Upper lobe of right lung (tissue), 1 donor: ENCODE results near the gene AKT3. TPM values are rescaled to one million over a fixed set of nuclear protein-coding genes. Genes with fewer than 3 reads are reported as not detected.
A peak's percentile ranks its signal among the peaks of the same experiment; 100 is the strongest.

ENCODE experiments used
- ATAC-seq: fragments of 200-7000 bp; cut with Tn5 transposase; one replicate; pipeline ENCODE4 v1.9.1; 2020; ENCODE audit warnings: mild to moderate bottlenecking, moderate library complexity
- DNase-seq: peaks from one replicate; pipeline ENCODE4 v3.0.0-alpha.2; 2020
- H3K27ac ChIP-seq: fragments of 200-600 bp; one replicate; pipeline ENCODE4 v1.8.0; 2022
- H3K27me3 ChIP-seq: fragments of 200-600 bp; one replicate; pipeline ENCODE4 v1.8.0; 2022; ENCODE audit warnings: mild to moderate bottlenecking
- H3K36me3 ChIP-seq: fragments of 200-600 bp; one replicate; pipeline ENCODE4 v1.8.0; 2022
- H3K4me1 ChIP-seq: fragments of 200-600 bp; one replicate; pipeline ENCODE4 v1.8.0; 2022
- H3K4me3 ChIP-seq: fragments of 200-600 bp; one replicate; pipeline ENCODE4 v1.8.0; 2022; ENCODE audit warnings: mild to moderate bottlenecking
- H3K9me3 ChIP-seq: fragments of 200-600 bp; one replicate; pipeline ENCODE4 v1.8.0; 2022
- CTCF ChIP-seq: fragments of 200-600 bp; IDR thresholded peaks from one replicate; pipeline ENCODE4 v1.8.0; 2022; ENCODE audit warnings: antibody characterized with exemption
- intact Hi-C: fragments of 100-400 bp; cut with DNase I; formaldehyde crosslinking; loops from one replicate; pipeline ENCODE4 v1.11.0; 2022
- total RNA-seq: library from RNA; stranded (reverse); fragmentation: NEBNext Ultra II Directional; extraction: Animal tissue kit (Norgen Biotek cat#: 25700); gene quantifications from one replicate; pipeline ENCODE4 v1.2.1, GENCODE V29; 2021
- donor health status: DM: no; HTN: yes; CAD: no; lungs with severe emphysema.

Gene AKT3
- total RNA-seq, 1 donor from 2014 or later, result 64.6 TPM

- no peak overlapping the region for H3K4me3 ChIP-seq
- no peak for DNase-seq
- no peaks in the 10 kb centered on the region for H3K4me1 ChIP-seq
- no peak overlapping the region for H3K27ac ChIP-seq
- TF ChIP-seq CTCF, result no peak
- peaks cover 9% of the 10 kb centered on the region for H3K9me3 ChIP-seq
- intact Hi-C loops, result no loop called here
- H3K36me3 ChIP-seq, result no peaks in the 10 kb centered on the region
- no peaks in the 10 kb centered on the region for H3K27me3 ChIP-seq
- no peak for ATAC-seq
Observed at GRCh38 chr1:243605604-243606003, 244.4 kb downstream of the AKT3 start.

GRCh38 chr1:243601720-243602119 is 248.3 kb downstream of the AKT3 start:
- ATAC-seq, result no peak
- intact Hi-C loops, result no loop called here
- TF ChIP-seq CTCF, result no peak

GRCh38 chr1:243598433-243598832 is 251.6 kb downstream of the AKT3 start:
- no peak overlapping the region for H3K27ac ChIP-seq
- TF ChIP-seq CTCF, result no peak
- H3K4me3 ChIP-seq, result no peak overlapping the region
- H3K9me3 ChIP-seq, result peaks cover 9% of the 10 kb centered on the region
- ATAC-seq (peak; percentile 84), DNase-seq (no peak)
- H3K27me3 ChIP-seq, result no peaks in the 10 kb centered on the region
- intact Hi-C loops, result no loop called here
- H3K36me3 ChIP-seq, result no peaks in the 10 kb centered on the region
- H3K4me1 ChIP-seq, result no peaks in the 10 kb centered on the region

More at GRCh38 chr1:243601720-243602119, 248.3 kb downstream of the AKT3 start:
- Histone ChIP-seq H3K9me3 (peaks cover 9% of the 10 kb centered on the region), H3K27ac (no peak overlapping the region), H3K4me3 (no peak overlapping the region), H3K4me1 (no peaks in the 10 kb centered on the region), H3K36me3 (no peaks in the 10 kb centered on the region), H3K27me3 (no peaks in the 10 kb centered on the region)
- DNase-seq, result no peak

DNA sequence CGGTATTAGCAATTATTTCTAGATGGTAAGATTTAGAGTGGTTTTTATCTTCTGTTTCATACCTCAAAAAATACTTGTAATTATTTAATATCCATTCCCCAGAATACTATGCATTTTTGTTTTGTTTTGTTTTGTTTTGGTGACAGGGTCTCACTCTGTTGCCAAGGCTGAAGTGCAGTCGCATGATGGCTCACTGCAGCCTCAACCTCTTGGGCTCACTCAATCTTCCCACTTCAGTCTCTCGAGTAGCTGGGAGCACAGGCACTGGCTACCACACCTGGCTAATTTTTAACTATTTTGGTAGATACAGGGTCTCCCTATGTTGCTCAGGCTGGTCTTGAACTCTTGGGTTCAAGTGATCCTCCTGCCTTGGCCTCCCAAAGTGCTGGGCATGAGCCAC is 252.7 kb downstream of the AKT3 start:
- peaks cover 9% of the 10 kb centered on the region for H3K9me3 ChIP-seq
- no peak for TF ChIP-seq CTCF
- H3K4me3 ChIP-seq, result no peak overlapping the region
- no peaks in the 10 kb centered on the region for H3K36me3 ChIP-seq
- no peaks in the 10 kb centered on the region for H3K27me3 ChIP-seq
- peak; percentile 44 for ATAC-seq
- no peak for DNase-seq
- H3K27ac ChIP-seq, result no peak overlapping the region
- intact Hi-C loops, result no loop called here
- no peaks in the 10 kb centered on the region for H3K4me1 ChIP-seq

- Histone ChIP-seq H3K4me3 (no peak overlapping the region), H3K27ac (no peak overlapping the region), H3K9me3 (peaks cover 3% of the 10 kb centered on the region), H3K36me3 (no peaks in the 10 kb centered on the region), H3K4me1 (no peaks in the 10 kb centered on the region), H3K27me3 (no peaks in the 10 kb centered on the region)
- DNase-seq, result no peak
- peak; percentile 70 for ATAC-seq
- TF ChIP-seq CTCF, result no peak
- intact Hi-C loops, result no loop called here
Observed at GRCh38 chr1:243596431-243597062, 253.5 kb downstream of the AKT3 start.
